Activated CD4-positive, alpha-beta memory T cell treated with anti-CD3 and anti-CD28 coated beads, Interleukin-2, amount 10 ng/mL, durations not matched to agents 7 days and 5 days (primary cell): ENCODE data around the gene MYO3A. TPM values are rescaled to one million over a fixed set of nuclear protein-coding genes. Genes with fewer than 3 reads are reported as not detected.
"Not testable (repeated sequence)": the region's sequence is repeated elsewhere in the genome, so short reads cannot be mapped to it uniquely, and the experiment has no call there.

ENCODE experiments used
- CTCF ChIA-PET: fragments of 350-600 bp; sonication (Branson Sonifier 250); formaldehyde crosslinking; loops from one replicate; lab custom pipeline; 2021; ENCODE audit warnings: antibody characterized with exemption, inconsistent platforms; lab: Charles Lee
- POLR2A ChIA-PET: fragments of 350-600 bp; sonication (Branson Sonifier 250); formaldehyde crosslinking; loops from one replicate; lab custom pipeline; 2021; ENCODE audit warnings: antibody characterized with exemption; lab: Charles Lee
- DNase-seq: peaks from one replicate; pipeline ENCODE4 v3.0.0-alpha.2; 2020
- H3K27ac Mint-ChIP-seq: one replicate; pipeline ENCODE4 v1.8.0; 2021; ENCODE audit warnings: mild to moderate bottlenecking, mixed read lengths
- H3K27me3 Mint-ChIP-seq: one replicate; pipeline ENCODE4 v1.8.0; 2021; ENCODE audit warnings: mixed read lengths
- H3K36me3 Mint-ChIP-seq: one replicate; pipeline ENCODE4 v1.8.0; 2021; ENCODE audit warnings: low read depth, mixed read lengths
- H3K4me1 Mint-ChIP-seq: one replicate; pipeline ENCODE4 v1.8.0; 2021; ENCODE audit warnings: mixed read lengths
- H3K4me3 Mint-ChIP-seq: one replicate; pipeline ENCODE4 v1.8.0; 2021; ENCODE audit warnings: mild to moderate bottlenecking, mixed read lengths
- H3K9me3 Mint-ChIP-seq: one replicate; pipeline ENCODE4 v1.8.0; 2021; ENCODE audit warnings: mixed read lengths
- total RNA-seq, 2 experiments: library from RNA; stranded (reverse); gene quantifications; one replicate each; pipeline ENCODE4 v1.2.3, GENCODE V29; 2021

MYO3A gene
- total RNA-seq, 2 experiments from 2014 or later: not detected

- Mint-ChIP-seq H3K4me3 (no peak overlapping the region), H3K27ac (no peak overlapping the region), H3K27me3 (no peaks in the 10 kb centered on the region), H3K9me3 (no peaks in the 10 kb centered on the region), H3K36me3 (no peaks in the 10 kb centered on the region), H3K4me1 (no peaks in the 10 kb centered on the region)
- DNase-seq: no peak
- ChIA-PET CTCF (no interaction called here), POLR2A (no interaction called here)
Observed at GRCh38 chr10:26064106-26064505, 130.1 kb downstream of the MYO3A start.

GRCh38 chr10:26067680-26068079 is 133.7 kb downstream of the MYO3A start:
- no peak overlapping the region for H3K27ac Mint-ChIP-seq
- CTCF ChIA-PET: no interaction called here
- no peaks in the 10 kb centered on the region for H3K9me3 Mint-ChIP-seq
- H3K4me3 Mint-ChIP-seq: no peak overlapping the region
- DNase-seq: no peak
- H3K36me3 Mint-ChIP-seq: no peaks in the 10 kb centered on the region
- no peaks in the 10 kb centered on the region for H3K4me1 Mint-ChIP-seq
- POLR2A ChIA-PET: no interaction called here
- H3K27me3 Mint-ChIP-seq: no peaks in the 10 kb centered on the region

- H3K27ac Mint-ChIP-seq, H3K27me3 Mint-ChIP-seq, POLR2A ChIA-PET, H3K9me3 Mint-ChIP-seq, H3K36me3 Mint-ChIP-seq, H3K4me1 Mint-ChIP-seq, DNase-seq, H3K4me3 Mint-ChIP-seq, CTCF ChIA-PET: not testable (repeated sequence)
Observed at GRCh38 chr10:26080971-26081370, 146.9 kb downstream of the MYO3A start.

GRCh38 chr10:26081459-26081858 is 147.4 kb downstream of the MYO3A start:
- no peaks in the 10 kb centered on the region for H3K27me3 Mint-ChIP-seq
- ChIA-PET CTCF (no interaction called here), POLR2A (no interaction called here)
- H3K9me3 Mint-ChIP-seq: no peaks in the 10 kb centered on the region
- no peak overlapping the region for H3K4me3 Mint-ChIP-seq
- DNase-seq: no peak
- no peak overlapping the region for H3K27ac Mint-ChIP-seq
- H3K36me3 Mint-ChIP-seq: no peaks in the 10 kb centered on the region
- no peaks in the 10 kb centered on the region for H3K4me1 Mint-ChIP-seq

GRCh38 chr10:26085549-26085948 is 151.5 kb downstream of the MYO3A start:
- H3K4me3 Mint-ChIP-seq: no peak overlapping the region
- no peak overlapping the region for H3K27ac Mint-ChIP-seq
- peaks cover 2% of the 10 kb centered on the region for H3K27me3 Mint-ChIP-seq
- no peaks in the 10 kb centered on the region for H3K36me3 Mint-ChIP-seq
- CTCF ChIA-PET: no interaction called here
- H3K4me1 Mint-ChIP-seq: no peaks in the 10 kb centered on the region
- DNase-seq: no peak
- no peaks in the 10 kb centered on the region for H3K9me3 Mint-ChIP-seq
- POLR2A ChIA-PET: no interaction called here

- Mint-ChIP-seq H3K9me3 (no peaks in the 10 kb centered on the region), H3K4me1 (no peaks in the 10 kb centered on the region)
Observed at GRCh38 chr10:26087666-26088065, 153.6 kb downstream of the MYO3A start.

GRCh38 chr10:26090026-26090425 is 156.0 kb downstream of the MYO3A start:
- POLR2A ChIA-PET: no interaction called here
- no peaks in the 10 kb centered on the region for H3K9me3 Mint-ChIP-seq
- no peak for DNase-seq

More at GRCh38 chr10:26087666-26088065, 153.6 kb downstream of the MYO3A start:
- Mint-ChIP-seq H3K27me3 (peaks cover 2% of the 10 kb centered on the region), H3K36me3 (no peaks in the 10 kb centered on the region), H3K27ac (no peak overlapping the region), H3K4me3 (no peak overlapping the region)
- DNase-seq: no peak
- CTCF ChIA-PET: interaction anchor here (0.5 kb wide), 1 partner anchor 22 kb away, joined by 4 read pairs; no protein-coding TSS in a partner anchor
- POLR2A ChIA-PET: no interaction called here

GRCh38 chr10:26090762-26091161 is 156.7 kb downstream of the MYO3A start:
- POLR2A ChIA-PET: no interaction called here

More at GRCh38 chr10:26090026-26090425, 156.0 kb downstream of the MYO3A start:
- H3K27me3 Mint-ChIP-seq: peaks cover 2% of the 10 kb centered on the region
- H3K27ac Mint-ChIP-seq: no peak overlapping the region
- no peaks in the 10 kb centered on the region for H3K4me1 Mint-ChIP-seq
- no peak overlapping the region for H3K4me3 Mint-ChIP-seq
- CTCF ChIA-PET: no interaction called here
- no peaks in the 10 kb centered on the region for H3K36me3 Mint-ChIP-seq

GRCh38 chr10:26093229-26093628 is 159.2 kb downstream of the MYO3A start:
- H3K36me3 Mint-ChIP-seq: no peaks in the 10 kb centered on the region
- no peaks in the 10 kb centered on the region for H3K4me1 Mint-ChIP-seq
- CTCF ChIA-PET: no interaction called here
- H3K9me3 Mint-ChIP-seq: no peaks in the 10 kb centered on the region
- POLR2A ChIA-PET: no interaction called here
- DNase-seq: no peak
- H3K27me3 Mint-ChIP-seq: no peaks in the 10 kb centered on the region
- no peak overlapping the region for H3K4me3 Mint-ChIP-seq
- no peak overlapping the region for H3K27ac Mint-ChIP-seq

More at GRCh38 chr10:26090762-26091161, 156.7 kb downstream of the MYO3A start:
- H3K27ac Mint-ChIP-seq: no peak overlapping the region
- no peak for DNase-seq
- CTCF ChIA-PET: no interaction called here
- peaks cover 2% of the 10 kb centered on the region for H3K27me3 Mint-ChIP-seq
- H3K4me1 Mint-ChIP-seq: no peaks in the 10 kb centered on the region
- no peaks in the 10 kb centered on the region for H3K36me3 Mint-ChIP-seq
- no peaks in the 10 kb centered on the region for H3K9me3 Mint-ChIP-seq
- H3K4me3 Mint-ChIP-seq: no peak overlapping the region

- Mint-ChIP-seq H3K9me3 (no peaks in the 10 kb centered on the region), H3K27me3 (no peaks in the 10 kb centered on the region), H3K36me3 (no peaks in the 10 kb centered on the region), H3K4me3 (no peak overlapping the region), H3K27ac (no peak overlapping the region), H3K4me1 (no peaks in the 10 kb centered on the region)
- ChIA-PET POLR2A (no interaction called here), CTCF (no interaction called here)
- DNase-seq: no peak
Observed at GRCh38 chr10:26095781-26096180, 161.8 kb downstream of the MYO3A start.

GRCh38 chr10:26097549-26097948 is 163.5 kb downstream of the MYO3A start:
- H3K4me3 Mint-ChIP-seq, DNase-seq, H3K27me3 Mint-ChIP-seq, H3K4me1 Mint-ChIP-seq, CTCF ChIA-PET, H3K9me3 Mint-ChIP-seq, H3K36me3 Mint-ChIP-seq, H3K27ac Mint-ChIP-seq, POLR2A ChIA-PET: not testable (repeated sequence)

GRCh38 chr10:26112532-26112931 is 178.5 kb downstream of the MYO3A start:
- H3K9me3 Mint-ChIP-seq: no peaks in the 10 kb centered on the region
- ChIA-PET CTCF (no interaction called here), POLR2A (no interaction called here)
- H3K36me3 Mint-ChIP-seq: no peaks in the 10 kb centered on the region
- H3K27me3 Mint-ChIP-seq: peaks cover 2% of the 10 kb centered on the region
- H3K4me3 Mint-ChIP-seq: no peak overlapping the region
- H3K4me1 Mint-ChIP-seq: no peaks in the 10 kb centered on the region
- H3K27ac Mint-ChIP-seq: no peak overlapping the region
- no peak for DNase-seq

- ChIA-PET CTCF (no interaction called here), POLR2A (no interaction called here)
- DNase-seq: no peak
- Mint-ChIP-seq H3K4me1 (no peaks in the 10 kb centered on the region), H3K27ac (no peak overlapping the region), H3K36me3 (no peaks in the 10 kb centered on the region), H3K27me3 (no peaks in the 10 kb centered on the region), H3K4me3 (no peak overlapping the region), H3K9me3 (peaks cover 2% of the 10 kb centered on the region)
Observed at GRCh38 chr10:26138613-26139012, 204.6 kb downstream of the MYO3A start.

- Mint-ChIP-seq H3K27ac (no peak overlapping the region), H3K4me3 (no peak overlapping the region), H3K27me3 (peaks cover 4% of the 10 kb centered on the region), H3K4me1 (no peaks in the 10 kb centered on the region), H3K9me3 (no peaks in the 10 kb centered on the region), H3K36me3 (no peaks in the 10 kb centered on the region)
- POLR2A ChIA-PET: no interaction called here
- no peak for DNase-seq
- CTCF ChIA-PET: no interaction called here
Observed at GRCh38 chr10:26156019-26156418, 222.0 kb downstream of the MYO3A start.
